Gastroesophageal sphincter (tissue), 4 donors: ENCODE measurements around the gene RBBP7. TPM values are rescaled to one million over a fixed set of nuclear protein-coding genes. Genes with fewer than 3 reads are reported as not detected.

ENCODE experiments used
- ATAC-seq: fragments of 150-250 bp; one replicate; pipeline ENCODE4 v1.9.1; 2016; ENCODE audit warnings: mild to moderate bottlenecking, moderate library complexity
- H3K27ac ChIP-seq, 4 donors: fragments of 200-600 bp; sonication (generic) in 3 of 4; 1 replicate in 3 of 4; 2 replicates in 1 of 4; pipeline ENCODE4 v1.5.1; 2016 to 2019
- H3K27me3 ChIP-seq: fragments of 200-600 bp; sonication (generic); one replicate; pipeline ENCODE4 v1.5.1; 2019
- H3K36me3 ChIP-seq, 2 donors: fragments of 200-600 bp; sonication (generic); one replicate each; pipeline ENCODE4 v1.5.1; 2019; ENCODE audit warnings: control low read depth in 1 of 2
- H3K4me1 ChIP-seq, 3 donors: fragments of 200-600 bp; sonication (generic); 1 replicate in 2 of 3; 2 replicates in 1 of 3; pipeline ENCODE4 v1.5.1; 2016 to 2019; ENCODE audit warnings: control low read depth in 2 of 3
- H3K4me3 ChIP-seq, 2 donors: fragments of 200-600 bp; sonication (generic); one replicate each; pipeline ENCODE4 v1.5.1; 2019; ENCODE audit warnings: mild to moderate bottlenecking in 1 of 2, moderate library complexity in 1 of 2
- H3K9me3 ChIP-seq, 3 donors: fragments of 200-600 bp; sonication (generic); one replicate each; pipeline ENCODE4 v1.5.1; 2017 to 2019; ENCODE audit warnings: control low read depth in 2 of 3
- CTCF ChIP-seq, 4 experiments: fragments of 200-600 bp in 2 of 4; fragments of 450-650 bp in 2 of 4; sonication (generic) in 1 of 4; IDR thresholded peaks; one replicate each; pipeline ENCODE4 v1.5.1; 2017 to 2019; ENCODE audit warnings: antibody characterized with exemption in 4 of 4, mild to moderate bottlenecking in 2 of 4, moderate library complexity in 2 of 4
- EP300 ChIP-seq: sonication (generic); formaldehyde crosslinking; IDR thresholded peaks from one replicate; pipeline ENCODE4 v1.6.1; 2017; ENCODE audit warnings: antibody characterized with exemption, mild to moderate bottlenecking
- POLR2A ChIP-seq, 2 donors: fragments of 450-650 bp; IDR thresholded peaks; one replicate each; pipeline ENCODE4 v1.6.1; 2017; ENCODE audit warnings: antibody characterized with exemption in 2 of 2, mild to moderate bottlenecking in 2 of 2, moderate library complexity in 1 of 2
- POLR2AphosphoS5 ChIP-seq: sonication (generic); formaldehyde crosslinking; IDR thresholded peaks from one replicate; pipeline ENCODE4 v1.6.1; 2017; ENCODE audit warnings: antibody characterized with exemption
- whole genome bisulfite sequencing, 2 donors: methylation state at CpG; one replicate each; pipeline ENCODE4 v1.1.5; 2018; ENCODE audit warnings: low coverage in 1 of 2; 5-methylcytosine and 5-hydroxymethylcytosine counted together
- total RNA-seq, 4 donors: library from RNA; depleted of rRNA; stranded (reverse); fragments of >200 nt; gene quantifications; one replicate each; pipeline ENCODE4 v1.1.0, GENCODE V29; 2016

RBBP7 gene
- 100 to 1,000 TPM; 112 to 233 (median 119) TPM for total RNA-seq

GRCh38 chrX:16870095-16870861, at the start of gene RBBP7:
Gene RBBP7 (minus strand): TSS chrX:16870362. CDS start chrX:16870053, 309 bp downstream.
- H3K4me3 ChIP-seq = peak within 1 kb of the TSS; percentile 73 to 100
- H3K36me3 ChIP-seq = no peaks in the 10 kb centered on the region
- WGBS, 2 donors = no CpG with 5 or more reads among the region's 84 CpGs
- peak within 1 kb of the TSS; percentile 86 to 99 (median 94) for H3K27ac ChIP-seq
- H3K4me1 ChIP-seq = peaks cover 0 to 52% (median 9%) of the 10 kb centered on the region in 3 donors
- no peak for TF ChIP-seq EP300
- TF ChIP-seq CTCF (IDR thresholded peaks at IDR 0.05) = no peak
- TF ChIP-seq POLR2A (IDR thresholded peaks at IDR 0.05) = peak; percentile 81 to 88
- TF ChIP-seq POLR2AphosphoS5 = peak; percentile 91
- H3K9me3 ChIP-seq = no peaks in the 10 kb centered on the region
- ATAC-seq = peak; percentile 96
- no peaks in the 10 kb centered on the region for H3K27me3 ChIP-seq

- ATAC-seq = no peak
- no peak overlapping the region for H3K4me3 ChIP-seq
- H3K27me3 ChIP-seq = no peaks in the 10 kb centered on the region
- no peak overlapping the region for H3K27ac ChIP-seq
- no peaks in the 10 kb centered on the region for H3K9me3 ChIP-seq
- no peak for TF ChIP-seq EP300
- TF ChIP-seq POLR2AphosphoS5 = no peak
- no peak for TF ChIP-seq POLR2A (IDR thresholded peaks at IDR 0.05)
- TF ChIP-seq CTCF (IDR thresholded peaks at IDR 0.05) = no peak
- no peaks in the 10 kb centered on the region for H3K36me3 ChIP-seq
- H3K4me1 ChIP-seq = no peaks in the 10 kb centered on the region
Observed at GRCh38 chrX:16918979-16919378, 48.8 kb upstream of the RBBP7 start.

- H3K36me3 ChIP-seq = no peaks in the 10 kb centered on the region
- no peak for ATAC-seq
- no peak for TF ChIP-seq EP300
- no peak for TF ChIP-seq POLR2AphosphoS5
- no peak for TF ChIP-seq CTCF (IDR thresholded peaks at IDR 0.05)
- no peak for TF ChIP-seq POLR2A (IDR thresholded peaks at IDR 0.05)
- 54 to 90% methylated on average over 2 of the region's 6 CpGs for WGBS, 2 donors
- H3K4me1 ChIP-seq = no peaks in the 10 kb centered on the region
- no peaks in the 10 kb centered on the region for H3K9me3 ChIP-seq
- no peak overlapping the region for H3K27ac ChIP-seq
- H3K4me3 ChIP-seq = no peak overlapping the region
- no peaks in the 10 kb centered on the region for H3K27me3 ChIP-seq
Observed at GRCh38 chrX:16917120-16917519, 47.0 kb upstream of the RBBP7 start.

- ATAC-seq = no peak
- no peak overlapping the region for H3K27ac ChIP-seq
- no peaks in the 10 kb centered on the region for H3K9me3 ChIP-seq
- H3K36me3 ChIP-seq = no peaks in the 10 kb centered on the region
- no peak overlapping the region for H3K4me3 ChIP-seq
- no peaks in the 10 kb centered on the region for H3K4me1 ChIP-seq
- WGBS, 2 donors = 63 to 100% methylated on average over 1 to 2 of the region's 5 CpGs
- TF ChIP-seq POLR2AphosphoS5 (no peak), POLR2A (IDR thresholded peaks at IDR 0.05) (no peak), EP300 (no peak), CTCF (IDR thresholded peaks at IDR 0.05) (no peak)
- H3K27me3 ChIP-seq = no peaks in the 10 kb centered on the region
Observed at GRCh38 chrX:16916561-16916960, 46.4 kb upstream of the RBBP7 start.

- no peaks in the 10 kb centered on the region for H3K9me3 ChIP-seq
- no peaks in the 10 kb centered on the region for H3K27me3 ChIP-seq
- H3K4me3 ChIP-seq = no peak overlapping the region
- H3K27ac ChIP-seq = no peak overlapping the region
- H3K36me3 ChIP-seq = no peaks in the 10 kb centered on the region
- no peaks in the 10 kb centered on the region for H3K4me1 ChIP-seq
- 56 to 61% methylated on average over 3 of the region's 3 CpGs for WGBS, 2 donors
- TF ChIP-seq POLR2AphosphoS5 = no peak
- TF ChIP-seq POLR2A (IDR thresholded peaks at IDR 0.05) = no peak
- TF ChIP-seq CTCF (IDR thresholded peaks at IDR 0.05) = no peak
- TF ChIP-seq EP300 = no peak
- ATAC-seq = peak; percentile 34
Observed at GRCh38 chrX:16914058-16914457, 43.9 kb upstream of the RBBP7 start.
